ENCODE data around the gene SLCO4A1. TPM values are rescaled to one million over a fixed set of nuclear protein-coding genes. Genes with fewer than 3 reads are reported as not detected.

The SLCO4A1 gene
- total and polyA plus RNA-seq, 12 donors = 1.5 to 52.7 (median 6.8) TPM

- peak in 1 of 2 donors; percentile 7 for DNase-seq
- intact Hi-C loops (cut with DNase I) = no loop called here
- no peak for ATAC-seq
- Histone ChIP-seq H3K4me3 (peak within 1 kb of the TSS in 3 of 10 donors; percentile 5 to 42 (median 14)), H3K4me1 (peaks cover 5 to 35% (median 11%) of the 10 kb centered on the region in 9 donors), H3K36me3 (no peaks in the 10 kb centered on the region), H3K27me3 (peaks cover 33 to 68% (median 49%) of the 10 kb centered on the region in 7 donors), H3K9me3 (no peaks in the 10 kb centered on the region), H3K27ac (no peak within 1 kb of the TSS)
- TF ChIP-seq CTCF (IDR thresholded peaks at IDR 0.05) = no peak
- WGBS, 2 donors = 7 to 13% methylated on average over 86 to 124 of the region's 124 CpGs
Measured at GRCh38 chr20:62708591-62709536, 66.6 kb downstream of the SLCO4A1 start, which contains the start of gene NTSR1. NTSR1 (plus strand) TSS chr20:62708836; CDS start chr20:62709208, 372 bp downstream.

GRCh38 chr20:62709537-62709905 lies 67.2 kb downstream of the SLCO4A1 start:
- Histone ChIP-seq H3K27me3 (peaks cover 33 to 69% (median 49%) of the 10 kb centered on the region in 7 donors), H3K4me3 (peak overlapping the region in 2 of 10 donors; percentile 5 to 42), H3K36me3 (no peaks in the 10 kb centered on the region), H3K9me3 (no peaks in the 10 kb centered on the region), H3K27ac (no peak overlapping the region), H3K4me1 (peaks cover 0 to 28% (median 7%) of the 10 kb centered on the region in 9 donors)
- peak in 1 of 2 donors; percentile 6 for DNase-seq
- TF ChIP-seq CTCF (IDR thresholded peaks at IDR 0.05) = no peak
- ATAC-seq = no peak
- intact Hi-C loops (cut with DNase I) = no loop called here
- WGBS, 2 donors = 73 to 84% methylated on average over 30 of the region's 30 CpGs

- H3K4me3 ChIP-seq = no peak overlapping the region
- H3K9me3 ChIP-seq = no peaks in the 10 kb centered on the region
- H3K27ac ChIP-seq = no peak overlapping the region
- no peaks in the 10 kb centered on the region for H3K36me3 ChIP-seq
- H3K27me3 ChIP-seq = peaks cover 33 to 69% (median 49%) of the 10 kb centered on the region in 7 donors
- peaks cover 0 to 22% (median 0%) of the 10 kb centered on the region in 9 donors for H3K4me1 ChIP-seq
- no peak for TF ChIP-seq CTCF (IDR thresholded peaks at IDR 0.05)
- intact Hi-C loops (cut with DNase I) = no loop called here
- DNase-seq = peak in 1 of 2 donors; percentile 1
- WGBS, 2 donors = 72 to 81% methylated on average over 20 of the region's 20 CpGs
- ATAC-seq = no peak
Measured at GRCh38 chr20:62710221-62710885, 68.0 kb downstream of the SLCO4A1 start.
